ENCODE data around the gene PRLR.

DNA sequence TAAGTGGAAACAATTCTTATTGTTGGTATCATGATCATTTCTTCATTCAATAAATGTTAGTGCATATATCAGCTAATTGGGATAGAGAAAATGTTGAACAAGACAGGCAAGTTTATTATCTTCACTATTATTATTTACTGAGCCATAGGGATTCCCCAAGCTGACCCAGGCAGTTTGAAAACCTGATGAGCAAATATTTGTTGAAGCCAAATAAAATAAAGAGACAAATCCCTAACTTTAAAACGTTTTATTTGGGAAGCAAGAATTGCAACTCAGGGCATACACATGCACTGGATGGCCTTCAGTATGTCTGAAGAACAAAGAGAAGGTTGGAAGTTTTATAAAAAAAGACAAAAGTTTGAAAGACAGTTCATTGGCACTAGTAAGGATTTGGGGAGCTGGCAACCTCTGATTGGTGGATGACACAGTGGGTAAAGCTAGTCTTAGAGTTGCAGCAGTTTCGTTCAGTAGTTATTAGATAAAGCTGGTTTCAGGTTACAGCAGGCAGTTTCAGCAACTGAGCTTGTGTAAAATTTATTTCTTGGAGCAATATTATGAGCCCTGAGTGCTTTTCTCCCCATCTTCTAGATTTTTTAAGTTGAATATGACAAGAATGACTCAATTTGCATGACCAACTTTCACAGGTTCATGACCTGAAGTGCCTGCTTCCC is 44.7 kb upstream of the PRLR start:
- TF ChIP-seq, protein P1, sequence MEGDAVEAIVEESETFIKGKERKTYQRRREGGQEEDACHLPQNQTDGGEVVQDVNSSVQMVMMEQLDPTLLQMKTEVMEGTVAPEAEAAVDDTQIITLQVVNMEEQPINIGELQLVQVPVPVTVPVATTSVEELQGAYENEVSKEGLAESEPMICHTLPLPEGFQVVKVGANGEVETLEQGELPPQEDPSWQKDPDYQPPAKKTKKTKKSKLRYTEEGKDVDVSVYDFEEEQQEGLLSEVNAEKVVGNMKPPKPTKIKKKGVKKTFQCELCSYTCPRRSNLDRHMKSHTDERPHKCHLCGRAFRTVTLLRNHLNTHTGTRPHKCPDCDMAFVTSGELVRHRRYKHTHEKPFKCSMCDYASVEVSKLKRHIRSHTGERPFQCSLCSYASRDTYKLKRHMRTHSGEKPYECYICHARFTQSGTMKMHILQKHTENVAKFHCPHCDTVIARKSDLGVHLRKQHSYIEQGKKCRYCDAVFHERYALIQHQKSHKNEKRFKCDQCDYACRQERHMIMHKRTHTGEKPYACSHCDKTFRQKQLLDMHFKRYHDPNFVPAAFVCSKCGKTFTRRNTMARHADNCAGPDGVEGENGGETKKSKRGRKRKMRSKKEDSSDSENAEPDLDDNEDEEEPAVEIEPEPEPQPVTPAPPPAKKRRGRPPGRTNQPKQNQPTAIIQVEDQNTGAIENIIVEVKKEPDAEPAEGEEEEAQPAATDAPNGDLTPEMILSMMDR (IDR thresholded peaks at IDR 0.05; ENCODE audit: low read depth, low read length, poor library complexity, severe bottlenecking) = no peak
- no peak for TF ChIP-seq EZH2phosphoT487 (IDR thresholded peaks at IDR 0.05; ENCODE audit: borderline replicate concordance, low read length)

All from DOHH2 (cell line).